IMR-90 (cell line): ENCODE results near the gene CHD2. TPM values are rescaled to one million over a fixed set of nuclear protein-coding genes. Genes with fewer than 3 reads are reported as not detected.

Experiments used
- ATAC-seq: fragments of 200-7000 bp; cut with Tn5 transposase; 2 replicates; pipeline ENCODE4 v1.9.1; 2020; ENCODE audit warnings: low read depth, mild to moderate bottlenecking, moderate library complexity
- BruUV-seq: library from RNA; stranded (reverse); fragments of 400-500 nt; replicated peaks from 2 replicates; lab custom pipeline; 2021; lab: Mats Ljungman, UMichigan
- CTCF ChIA-PET: fragments of 300-600 bp; formaldehyde crosslinking; extraction: SDS; loops from one replicate; lab custom pipeline; 2021; ENCODE audit warnings: antibody characterized with exemption; lab: Yijun Ruan, JAX
- POLR2A ChIA-PET: fragments of 300-600 bp; sonication (Branson Sonifier 250); formaldehyde crosslinking; loops from one replicate; lab custom pipeline; 2022; ENCODE audit warnings: antibody characterized with exemption; ENCODE audit not compliant: unreplicated experiment; lab: Charles Lee
- DNase-seq: peaks from one replicate; pipeline ENCODE4 v3.0.0; 2013
- H2AFZ ChIP-seq: replicated peaks from 2 replicates; pipeline ENCODE3; 2013; ENCODE audit warnings: low read length, mild to moderate bottlenecking; ENCODE audit not compliant: poor library complexity
- H2AK5ac ChIP-seq: 2 replicates; pipeline ENCODE4 v1.6.1; 2013; ENCODE audit warnings: low read depth, low read length, inconsistent platforms
- H2AK9ac ChIP-seq: replicated peaks from 2 replicates; pipeline ENCODE3; 2013; ENCODE audit warnings: mild to moderate bottlenecking, low read depth, low read length, moderate library complexity; ENCODE audit not compliant: poor library complexity
- H2BK120ac ChIP-seq: 2 replicates; pipeline ENCODE4 v1.6.1; 2013; ENCODE audit warnings: low read depth, low read length, inconsistent platforms
- H2BK15ac ChIP-seq: 3 replicates; pipeline ENCODE4 v1.6.1; 2013; ENCODE audit warnings: low read depth, low read length, inconsistent platforms
- H2BK20ac ChIP-seq: 2 replicates; pipeline ENCODE4 v1.6.1; 2013; ENCODE audit warnings: low read depth, mild to moderate bottlenecking, inconsistent platforms, low read length, moderate library complexity
- H2BK5ac ChIP-seq: 2 replicates; pipeline ENCODE4 v1.6.1; 2013; ENCODE audit warnings: mild to moderate bottlenecking, low read depth, low read length, inconsistent platforms; ENCODE audit not compliant: poor library complexity, severe bottlenecking
- H3K14ac ChIP-seq: replicated peaks from 2 replicates; pipeline ENCODE4 v1.6.1; 2013; ENCODE audit warnings: low read depth, low read length, inconsistent platforms
- H3K18ac ChIP-seq: 2 replicates; pipeline ENCODE4 v1.6.1; 2013; ENCODE audit warnings: low read depth, low read length, control low read depth
- H3K23ac ChIP-seq: 2 replicates; pipeline ENCODE4 v1.6.1; 2013; ENCODE audit warnings: low read depth, low read length, inconsistent platforms
- H3K27ac ChIP-seq: 2 replicates; pipeline ENCODE4 v1.5.1; 2013; ENCODE audit warnings: mild to moderate bottlenecking, control low read depth, low read length; ENCODE audit not compliant: insufficient read depth
- H3K27me3 ChIP-seq: 2 replicates; pipeline ENCODE4 v1.6.1; 2013; ENCODE audit warnings: low read length; ENCODE audit not compliant: control insufficient read depth, insufficient read depth
- H3K36me3 ChIP-seq: 2 replicates; pipeline ENCODE4 v1.6.1; 2013; ENCODE audit warnings: low read length, mixed read lengths; ENCODE audit not compliant: control insufficient read depth, insufficient read depth
- H3K4ac ChIP-seq: 2 replicates; pipeline ENCODE4 v1.6.1; 2013; ENCODE audit warnings: low read depth, low read length, inconsistent platforms
- H3K4me1 ChIP-seq: 2 replicates; pipeline ENCODE4 v1.6.1; 2013; ENCODE audit warnings: low read length, mixed read lengths; ENCODE audit not compliant: control insufficient read depth, insufficient read depth
- H3K4me2 ChIP-seq: 2 replicates; pipeline ENCODE4 v1.6.1; 2013; ENCODE audit warnings: low read depth, mild to moderate bottlenecking, control low read depth, low read length, moderate library complexity
- H3K4me3 ChIP-seq: 2 replicates; pipeline ENCODE4 v1.5.1; 2013; ENCODE audit warnings: low read depth, mild to moderate bottlenecking, control low read depth, low read length, moderate library complexity; ENCODE audit not compliant: insufficient read depth
- H3K56ac ChIP-seq: 2 replicates; pipeline ENCODE4 v1.6.1; 2013; ENCODE audit warnings: low read length, inconsistent platforms; ENCODE audit not compliant: insufficient read depth; ENCODE audit errors: extremely low read depth
- H3K79me1 ChIP-seq, 2 experiments: 2 replicates each; pipeline ENCODE4 v1.6.1; 2013; ENCODE audit warnings: low read length in 2 of 2, inconsistent platforms in 1 of 2, low read depth in 1 of 2
- H3K9ac ChIP-seq: 2 replicates; pipeline ENCODE4 v1.6.1; 2013; ENCODE audit warnings: low read depth, low read length, control low read depth
- H3K9me1 ChIP-seq: 2 replicates; pipeline ENCODE4 v1.6.1; 2013; ENCODE audit warnings: low read length, inconsistent platforms; ENCODE audit not compliant: insufficient read depth
- H3K9me3 ChIP-seq: 2 replicates; pipeline ENCODE4 v1.6.1; 2013; ENCODE audit warnings: low read length; ENCODE audit not compliant: control insufficient read depth, insufficient read depth
- H4K20me1 ChIP-seq: 2 replicates; pipeline ENCODE4 v1.6.1; 2013; ENCODE audit warnings: low read length, inconsistent platforms; ENCODE audit not compliant: insufficient read depth
- H4K5ac ChIP-seq: 2 replicates; pipeline ENCODE4 v1.6.1; 2013; ENCODE audit warnings: mild to moderate bottlenecking, low read depth, low read length, control low read depth
- H4K8ac ChIP-seq, 2 experiments: 2 replicates each; pipeline ENCODE4 v1.6.1; 2013; ENCODE audit warnings: low read depth in 2 of 2, low read length in 2 of 2, control low read depth in 1 of 2, inconsistent platforms in 1 of 2
- H4K91ac ChIP-seq: 2 replicates; pipeline ENCODE4 v1.6.1; 2013; ENCODE audit warnings: low read depth, low read length, inconsistent platforms; ENCODE audit not compliant: insufficient read depth
- BHLHE40 ChIP-seq: fragments of 150-350 bp; IDR thresholded peaks from 2 replicates; pipeline ENCODE4 v1.6.1; 2016; ENCODE audit warnings: mild to moderate bottlenecking, low read depth, low read length
- CHD1 ChIP-seq: IDR thresholded peaks from 2 replicates; pipeline ENCODE4 v1.6.1; 2012; ENCODE audit warnings: low read depth, low read length, improper control_type of control experiment
- CTCF ChIP-seq: conservative IDR thresholded peaks from 2 replicates; pipeline ENCODE4 v1.5.1; 2012; ENCODE audit warnings: mild to moderate bottlenecking, low read depth, low read length, improper control_type of control experiment
- ELK1 ChIP-seq: fragments of 150-350 bp; IDR thresholded peaks from 2 replicates; pipeline ENCODE4 v1.6.1; 2016; ENCODE audit warnings: low read depth, mild to moderate bottlenecking, low read length, moderate library complexity, borderline replicate concordance
- FOS ChIP-seq: fragments of 150-350 bp; IDR thresholded peaks from 2 replicates; pipeline ENCODE4 v1.6.1; 2016; ENCODE audit warnings: low read depth, low read length
- MAFK ChIP-seq: IDR thresholded peaks from 2 replicates; pipeline ENCODE4 v1.6.1; 2012; ENCODE audit warnings: low read depth, low read length, improper control_type of control experiment
- MAZ ChIP-seq: IDR thresholded peaks from 2 replicates; pipeline ENCODE4 v1.6.1; 2012; ENCODE audit warnings: low read depth, mild to moderate bottlenecking, low read length, improper control_type of control experiment, moderate library complexity, borderline replicate concordance
- MXI1 ChIP-seq: IDR thresholded peaks from 2 replicates; pipeline ENCODE4 v1.6.1; 2012; ENCODE audit warnings: low read depth, mild to moderate bottlenecking, low read length, moderate library complexity, borderline replicate concordance
- NFE2L2 ChIP-seq: fragments of 150-350 bp; IDR thresholded peaks from 2 replicates; pipeline ENCODE4 v1.6.1; 2016; ENCODE audit warnings: low read depth, mild to moderate bottlenecking, low read length
- POLR2A ChIP-seq: IDR thresholded peaks from 2 replicates; pipeline ENCODE4 v1.6.1; 2012; ENCODE audit warnings: mild to moderate bottlenecking, low read depth, low read length
- RAD21 ChIP-seq: IDR thresholded peaks from 2 replicates; pipeline ENCODE4 v1.6.1; 2012; ENCODE audit warnings: low read length, improper control_type of control experiment
- RCOR1 ChIP-seq: IDR thresholded peaks from 2 replicates; pipeline ENCODE4 v1.6.1; 2012; ENCODE audit warnings: mild to moderate bottlenecking, low read length, improper control_type of control experiment; ENCODE audit not compliant: insufficient replicate concordance
- RFX5 ChIP-seq: IDR thresholded peaks from 2 replicates; pipeline ENCODE4 v1.8.0; 2012; ENCODE audit warnings: low read depth, mild to moderate bottlenecking, low read length, moderate library complexity
- SMC3 ChIP-seq: fragments of 150-350 bp; IDR thresholded peaks from 2 replicates; pipeline ENCODE4 v1.6.1; 2016; ENCODE audit warnings: low read depth, mild to moderate bottlenecking, antibody characterized with exemption, low read length, moderate library complexity
- USF2 ChIP-seq: fragments of 150-350 bp; IDR thresholded peaks from 2 replicates; pipeline ENCODE4 v1.6.1; 2017; ENCODE audit warnings: mild to moderate bottlenecking, antibody characterized with exemption, low read length, low read depth
- WGBS, 2 experiments: methylation state at CpG; one replicate each; pipeline versions ENCODE4 v1.1.5 to v1.1.7; 2013; ENCODE audit warnings: missing lambda C conversion rate in 2 of 2; ENCODE audit not compliant: insufficient read length in 1 of 2; ENCODE audit errors: extremely low coverage in 2 of 2; 5-methylcytosine and 5-hydroxymethylcytosine counted together
- dilution Hi-C: fragments of 300-500 bp; cut with HindIII; formaldehyde crosslinking; loops from one replicate; pipeline ENCODE4 v1.14.3; 2018; ENCODE audit warnings: low sequenced_read_pairs; ENCODE audit not compliant: unreplicated experiment
- in situ Hi-C: fragments of 300-500 bp; cut with MboI; formaldehyde crosslinking; loops from 3 replicates; pipeline ENCODE4 v1.14.3; 2019; ENCODE audit warnings: low sequenced_read_pairs, inconsistent platforms, mixed read lengths
- intact Hi-C: fragments of 100-400 bp; cut with micrococcal nuclease; formaldehyde crosslinking; loops from 2 replicates; pipeline ENCODE4 v1.10.0; 2022
- polyA plus RNA-seq, 3 experiments: library from polyadenylated mRNA; depleted of rRNA; stranded (reverse); fragments of >200 nt; gene quantifications; 2 replicates each; pipeline ENCODE4 v1.2.3, GENCODE V29; 2012; ENCODE audit warnings: low replicate concordance in 1 of 3
- total RNA-seq: library from RNA; depleted of rRNA; stranded (reverse); fragments of >200 nt; gene quantifications from 2 replicates; pipeline ENCODE4 v1.2.3, GENCODE V29; 2012

Gene CHD2
- total and polyA plus RNA-seq, 2 of the 4 experiments (the other 2 are of a cell fraction): 44.9 to 64.7 TPM

GRCh38 chr15:93058128-93058527 lies 158.0 kb downstream of the CHD2 start:
- in situ Hi-C loops: no loop called here
- TF ChIP-seq RFX5: no peak
- no peak for TF ChIP-seq RAD21
- no peak for TF ChIP-seq MXI1
- TF ChIP-seq MAFK: no peak
- TF ChIP-seq CTCF: no peak
- TF ChIP-seq POLR2A: no peak
- TF ChIP-seq CHD1: no peak
- TF ChIP-seq NFE2L2: no peak
- TF ChIP-seq BHLHE40: no peak
- TF ChIP-seq RCOR1: no peak
- TF ChIP-seq USF2: no peak
- no peak for TF ChIP-seq FOS
- no peak for TF ChIP-seq SMC3
- TF ChIP-seq ELK1: no peak
- no peak for TF ChIP-seq MAZ
- Histone ChIP-seq H3K36me3 (no peaks in the 10 kb centered on the region), H3K18ac (no peak overlapping the region), H3K4me2 (no peak overlapping the region), H3K27me3 (peaks cover 11% of the 10 kb centered on the region), H4K91ac (no peak overlapping the region), H3K9me3 (no peaks in the 10 kb centered on the region), H3K23ac (no peak overlapping the region), H3K27ac (no peak overlapping the region), H3K4me1 (peaks cover 1% of the 10 kb centered on the region; the same call in 1 of the 2 replicates), H2BK20ac (no peak overlapping the region), H3K79me1 (no peaks in the 10 kb centered on the region), H3K56ac (no peak overlapping the region), H4K20me1 (no peaks in the 10 kb centered on the region), H2AFZ (no peak overlapping the region), H3K4ac (no peak overlapping the region), H3K9me1 (no peaks in the 10 kb centered on the region), H4K5ac (no peak overlapping the region), H3K9ac (no peak overlapping the region), H2AK5ac (no peak overlapping the region), H2BK15ac (no peak overlapping the region), H2BK120ac (no peak overlapping the region), H2BK5ac (no peak overlapping the region), H3K4me3 (no peak overlapping the region), H3K14ac (no peak overlapping the region), H4K8ac (no peak overlapping the region), H2AK9ac (no peak overlapping the region)
- WGBS, 2 experiments: 80% methylated on average over 1 of the region's 8 CpGs; no CpG with 5 or more reads in 1 of the 2 experiments
- ATAC-seq (no peak), DNase-seq (no peak)
- intact Hi-C loops: no loop called here
- dilution Hi-C loops: no loop called here
- CTCF ChIA-PET: no interaction called here
- POLR2A ChIA-PET: no interaction called here
- BruUV-seq: no TSS peak
